K562 (cell line): ENCODE measurements around the gene PTPN7. TPM values are rescaled to one million over a fixed set of nuclear protein-coding genes. Genes with fewer than 3 reads are reported as not detected.

Experiments
- BRD4 ChIP-seq: fragments of 200-600 bp; sonication (generic); IDR thresholded peaks from 2 replicates; pipeline ENCODE4 v1.6.1; 2017; ENCODE audit warnings: inconsistent platforms
- CBX3 ChIP-seq, 2 experiments: IDR thresholded peaks; 1 replicate in 1 of 2; 2 replicates in 1 of 2; pipeline ENCODE4 v1.6.1; 2012; ENCODE audit warnings: inconsistent platforms in 2 of 2, low read length in 2 of 2, borderline replicate concordance in 1 of 2, control low read depth in 1 of 2
- FOXA1 ChIP-seq: fragments of 450-650 bp; IDR thresholded peaks from 2 replicates; pipeline ENCODE4 v1.6.1; 2016; ENCODE audit warnings: mild to moderate bottlenecking, borderline replicate concordance
- FOXK2 ChIP-seq, 2 experiments: fragments of 450-650 bp; IDR thresholded peaks in 1 of 2; conservative IDR thresholded peaks in 1 of 2; 2 replicates each; pipeline ENCODE4 v1.6.1; 2016; ENCODE audit warnings: low read depth in 2 of 2, mild to moderate bottlenecking in 1 of 2
- JUND ChIP-seq, 2 experiments: IDR thresholded peaks; 2 replicates in 1 of 2; 3 replicates in 1 of 2; pipeline ENCODE4 v1.6.1; 2011; ENCODE audit warnings: borderline replicate concordance in 2 of 2, low read depth in 2 of 2, low read length in 2 of 2, improper control_type of control experiment in 1 of 2, missing biosample characterization in 1 of 2, missing genetic modification characterization in 1 of 2, missing genetic modification reagents in 1 of 2
- RB1 ChIP-seq: fragments of 450-650 bp; IDR thresholded peaks from 2 replicates; pipeline ENCODE4 v1.6.1; 2017; ENCODE audit warnings: low read depth, mild to moderate bottlenecking
- RBM25 ChIP-seq: fragments of 200-400 bp; formaldehyde crosslinking; IDR thresholded peaks from 2 replicates; pipeline ENCODE4 v1.6.1; 2018; ENCODE audit warnings: low read length, low read depth, moderate library complexity; ENCODE audit not compliant: severe bottlenecking
- SREBF1 ChIP-seq: fragments of 150-350 bp; IDR thresholded peaks from 2 replicates; pipeline ENCODE4 v1.6.1; 2014; ENCODE audit warnings: antibody characterized with exemption, low read depth, low read length, borderline replicate concordance
- SRSF9 ChIP-seq: fragments of 200-400 bp; formaldehyde crosslinking; IDR thresholded peaks from 2 replicates; pipeline ENCODE4 v1.6.1; 2017; ENCODE audit warnings: low read depth, low read length, borderline replicate concordance
- polyA plus RNA-seq, 8 experiments: library from polyadenylated mRNA; depleted of rRNA in 4 of 8; stranded (reverse) in 5 of 8; unstranded in 3 of 8; fragments of >200 nt; fragmentation: Nextera tagmentation in 2 of 8; fragmentation: Illumina TruSeq in 1 of 8; extraction: Ambion mirVana in 2 of 8; extraction: Trizol in 1 of 8; gene quantifications; 2 replicates each; pipeline versions ENCODE4 v1.2.1 to v1.2.3, GENCODE V29; 2011 to 2014; ENCODE audit warnings: inconsistent platforms in 1 of 8, missing spikeins in 1 of 8
- total RNA-seq, 7 experiments: library from RNA; depleted of rRNA in 6 of 7; stranded (reverse); fragments of >200 nt in 6 of 7; fragmentation: Illumina TruSeq in 2 of 7; extraction: Trizol in 2 of 7; gene quantifications; 2 replicates each; pipeline versions ENCODE4 v1.2.1 to v1.2.3, GENCODE V29; 2011 to 2021; ENCODE audit warnings: low replicate concordance in 1 of 7
- TF ChIP-seq, protein P1 (sequence below), 2 experiments: IDR thresholded peaks; 2 replicates each; pipeline ENCODE4 v1.6.1; 2012; ENCODE audit warnings: improper control_type of control experiment in 2 of 2, low read depth in 2 of 2, low read length in 2 of 2, borderline replicate concordance in 1 of 2
- TF ChIP-seq, protein P2 (sequence below), 2 experiments: fragments of 450-650 bp; IDR thresholded peaks; 2 replicates each; pipeline ENCODE4 v1.6.1; 2016; ENCODE audit warnings: mild to moderate bottlenecking in 2 of 2, borderline replicate concordance in 1 of 2, low read depth in 1 of 2, moderate library complexity in 1 of 2
- TF ChIP-seq, protein P3 (sequence below), 2 experiments: fragments of 450-650 bp in 1 of 2; sonication (generic) in 1 of 2; formaldehyde crosslinking; conservative IDR thresholded peaks; 2 replicates each; pipeline versions ENCODE4 v1.4.0 to v1.8.1; 2020 to 2022; ENCODE audit warnings: mild to moderate bottlenecking in 1 of 2, missing genetic modification reagents in 1 of 2

The PTPN7 gene
- total and polyA plus RNA-seq, 9 of the 15 experiments (the other 6 are each of a cell fraction or from before 2014, with no cell fraction given) = 18.7 to 144 (median 120) TPM

DNA sequence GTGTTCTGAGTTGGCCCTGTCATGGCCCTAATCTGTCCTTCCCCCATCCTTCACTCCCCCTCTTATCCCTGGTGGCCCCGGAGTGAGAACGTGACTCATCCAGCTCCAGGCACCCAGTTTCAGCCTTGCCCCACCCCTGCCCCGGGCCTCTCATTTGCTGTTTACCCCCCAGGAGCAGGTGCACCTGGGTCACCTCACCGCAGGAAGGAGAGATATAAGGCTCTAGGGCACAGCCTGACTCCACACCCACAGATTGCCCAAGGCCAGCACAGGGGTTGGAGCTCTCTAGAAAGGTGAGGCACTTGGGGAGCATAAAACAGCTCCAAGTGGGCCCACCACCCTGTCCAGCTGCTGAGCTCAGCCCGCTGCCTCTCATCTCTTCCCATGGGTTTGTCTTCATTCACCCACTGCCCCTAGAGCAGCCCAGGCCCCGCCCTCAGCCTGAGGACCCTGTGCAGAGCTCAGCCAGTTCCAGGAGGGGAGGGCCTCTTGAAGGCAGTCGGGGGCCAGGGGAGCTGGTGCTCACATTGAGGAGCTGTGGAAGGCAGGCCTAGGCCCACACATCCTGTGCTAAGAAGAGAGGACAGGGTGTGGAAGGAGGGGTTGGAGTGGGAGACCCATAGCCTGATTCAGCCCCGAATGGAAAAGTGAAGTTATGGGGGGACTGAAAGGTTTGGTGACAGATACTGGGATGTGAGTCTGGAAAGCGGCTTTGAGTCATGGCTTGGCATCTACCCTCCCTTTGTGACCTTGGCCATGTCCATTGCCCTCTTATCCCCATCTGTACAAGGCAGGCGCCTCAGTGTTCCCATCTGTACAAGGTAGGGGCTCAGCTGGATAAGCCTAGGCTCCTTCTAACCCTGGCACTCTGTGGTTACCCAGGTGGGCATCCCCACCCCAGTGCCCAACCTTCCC lies 53.8 kb downstream of the PTPN7 start (continued):
- TF ChIP-seq, protein P1, sequence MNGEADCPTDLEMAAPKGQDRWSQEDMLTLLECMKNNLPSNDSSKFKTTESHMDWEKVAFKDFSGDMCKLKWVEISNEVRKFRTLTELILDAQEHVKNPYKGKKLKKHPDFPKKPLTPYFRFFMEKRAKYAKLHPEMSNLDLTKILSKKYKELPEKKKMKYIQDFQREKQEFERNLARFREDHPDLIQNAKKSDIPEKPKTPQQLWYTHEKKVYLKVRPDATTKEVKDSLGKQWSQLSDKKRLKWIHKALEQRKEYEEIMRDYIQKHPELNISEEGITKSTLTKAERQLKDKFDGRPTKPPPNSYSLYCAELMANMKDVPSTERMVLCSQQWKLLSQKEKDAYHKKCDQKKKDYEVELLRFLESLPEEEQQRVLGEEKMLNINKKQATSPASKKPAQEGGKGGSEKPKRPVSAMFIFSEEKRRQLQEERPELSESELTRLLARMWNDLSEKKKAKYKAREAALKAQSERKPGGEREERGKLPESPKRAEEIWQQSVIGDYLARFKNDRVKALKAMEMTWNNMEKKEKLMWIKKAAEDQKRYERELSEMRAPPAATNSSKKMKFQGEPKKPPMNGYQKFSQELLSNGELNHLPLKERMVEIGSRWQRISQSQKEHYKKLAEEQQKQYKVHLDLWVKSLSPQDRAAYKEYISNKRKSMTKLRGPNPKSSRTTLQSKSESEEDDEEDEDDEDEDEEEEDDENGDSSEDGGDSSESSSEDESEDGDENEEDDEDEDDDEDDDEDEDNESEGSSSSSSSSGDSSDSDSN (IDR thresholded peaks at IDR 0.05; ENCODE audit: borderline replicate concordance in 1 of 2, low read depth in 2 of 2, low read length in 2 of 2) = no peak
- no peak for TF ChIP-seq CBX3 (IDR thresholded peaks at IDR 0.05; ENCODE audit: borderline replicate concordance in 1 of 2, low read length in 2 of 2)
- TF ChIP-seq FOXK2 (conservative IDR thresholded peaks at IDR 0.05 in 1 of 2, IDR thresholded peaks at IDR 0.05 in 1 of 2; ENCODE audit: low read depth in 2 of 2) = peak in 1 of 2 experiments; percentile 34; a peak in 1 of 4 replicates
- TF ChIP-seq, protein P2, sequence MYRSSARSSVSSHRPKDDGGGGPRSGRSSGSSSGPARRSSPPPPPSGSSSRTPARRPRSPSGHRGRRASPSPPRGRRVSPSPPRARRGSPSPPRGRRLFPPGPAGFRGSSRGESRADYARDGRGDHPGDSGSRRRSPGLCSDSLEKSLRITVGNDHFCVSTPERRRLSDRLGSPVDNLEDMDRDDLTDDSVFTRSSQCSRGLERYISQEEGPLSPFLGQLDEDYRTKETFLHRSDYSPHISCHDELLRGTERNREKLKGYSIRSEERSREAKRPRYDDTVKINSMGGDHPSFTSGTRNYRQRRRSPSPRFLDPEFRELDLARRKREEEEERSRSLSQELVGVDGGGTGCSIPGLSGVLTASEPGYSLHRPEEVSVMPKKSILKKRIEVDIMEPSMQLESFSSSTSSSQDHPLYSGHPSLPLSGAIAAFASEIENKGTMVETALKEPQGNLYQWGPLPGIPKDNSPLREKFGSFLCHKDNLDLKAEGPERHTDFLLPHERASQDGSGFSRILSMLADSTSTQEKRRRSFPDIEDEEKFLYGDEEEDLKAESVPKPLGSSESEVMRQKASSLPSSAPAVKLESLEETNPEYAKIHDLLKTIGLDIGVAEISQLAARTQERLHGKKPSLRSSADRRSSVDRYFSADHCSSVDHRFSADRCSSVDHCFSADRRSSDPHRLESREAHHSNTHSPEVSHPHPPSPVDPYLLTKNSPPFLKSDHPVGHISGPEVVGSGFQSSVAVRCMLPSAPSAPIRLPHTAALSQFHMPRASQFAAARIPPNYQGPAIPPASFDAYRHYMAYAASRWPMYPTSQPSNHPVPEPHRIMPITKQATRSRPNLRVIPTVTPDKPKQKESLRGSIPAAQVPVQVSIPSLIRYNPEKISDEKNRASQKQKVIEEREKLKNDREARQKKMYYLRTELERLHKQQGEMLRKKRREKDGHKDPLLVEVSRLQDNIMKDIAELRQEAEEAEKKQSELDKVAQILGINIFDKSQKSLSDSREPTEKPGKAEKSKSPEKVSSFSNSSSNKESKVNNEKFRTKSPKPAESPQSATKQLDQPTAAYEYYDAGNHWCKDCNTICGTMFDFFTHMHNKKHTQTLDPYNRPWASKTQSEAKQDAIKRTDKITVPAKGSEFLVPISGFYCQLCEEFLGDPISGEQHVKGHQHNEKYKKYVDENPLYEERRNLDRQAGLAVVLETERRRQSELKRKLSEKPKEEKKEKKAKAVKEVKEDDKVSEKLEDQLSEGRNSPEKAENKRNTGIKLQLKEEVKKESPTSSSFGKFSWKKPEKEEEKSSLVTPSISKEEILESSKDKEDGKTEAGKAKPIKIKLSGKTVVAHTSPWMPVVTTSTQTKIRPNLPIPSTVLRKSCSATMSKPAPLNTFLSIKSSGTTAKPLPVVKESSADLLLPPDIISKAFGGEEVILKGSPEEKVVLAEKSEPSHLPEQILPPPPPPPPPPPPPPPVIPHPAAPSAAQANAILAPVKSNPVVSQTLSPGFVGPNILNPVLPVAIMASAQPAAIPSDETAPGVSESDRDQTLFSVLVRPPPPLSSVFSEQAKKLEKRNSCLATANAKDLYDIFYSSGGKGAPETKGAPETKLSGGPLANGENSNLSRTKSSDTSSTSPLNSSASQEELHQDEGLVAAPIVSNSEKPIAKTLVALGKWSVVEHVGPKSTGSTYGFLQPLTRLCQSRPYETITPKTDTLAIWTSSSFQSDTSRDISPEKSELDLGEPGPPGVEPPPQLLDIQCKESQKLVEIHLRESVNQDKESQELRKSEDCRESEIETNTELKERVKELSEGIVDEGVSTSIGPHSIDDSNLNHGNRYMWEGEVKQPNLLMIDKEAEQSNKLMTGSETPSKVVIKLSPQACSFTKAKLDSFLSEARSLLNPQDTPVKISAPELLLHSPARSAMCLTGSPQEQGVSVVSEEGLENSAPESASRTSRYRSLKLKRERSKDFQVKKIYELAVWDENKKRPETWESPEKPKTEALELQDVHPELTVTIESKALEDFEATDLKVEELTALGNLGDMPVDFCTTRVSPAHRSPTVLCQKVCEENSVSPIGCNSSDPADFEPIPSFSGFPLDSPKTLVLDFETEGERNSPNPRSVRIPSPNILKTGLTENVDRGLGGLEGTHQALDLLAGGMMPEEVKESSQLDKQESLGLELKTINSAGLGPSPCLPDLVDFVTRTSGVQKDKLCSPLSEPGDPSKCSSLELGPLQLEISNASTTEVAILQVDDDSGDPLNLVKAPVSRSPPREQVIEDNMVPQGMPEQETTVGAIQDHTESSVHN (IDR thresholded peaks at IDR 0.05; ENCODE audit: borderline replicate concordance in 1 of 2, low read depth in 1 of 2) = no peak
- no peak for TF ChIP-seq SREBF1
- no peak for TF ChIP-seq SRSF9
- TF ChIP-seq, protein P3, sequence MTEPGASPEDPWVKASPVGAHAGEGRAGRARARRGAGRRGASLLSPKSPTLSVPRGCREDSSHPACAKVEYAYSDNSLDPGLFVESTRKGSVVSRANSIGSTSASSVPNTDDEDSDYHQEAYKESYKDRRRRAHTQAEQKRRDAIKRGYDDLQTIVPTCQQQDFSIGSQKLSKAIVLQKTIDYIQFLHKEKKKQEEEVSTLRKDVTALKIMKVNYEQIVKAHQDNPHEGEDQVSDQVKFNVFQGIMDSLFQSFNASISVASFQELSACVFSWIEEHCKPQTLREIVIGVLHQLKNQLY (CRISPR knock-in tag; conservative IDR thresholded peaks at IDR 0.05) = no peak
- TF ChIP-seq FOXA1 = no peak
- TF ChIP-seq BRD4 = no peak
- TF ChIP-seq RB1 = peak; percentile 50; the same call in 1 of the 2 replicates
- TF ChIP-seq JUND (IDR thresholded peaks at IDR 0.05; ENCODE audit: borderline replicate concordance, low read depth, low read length) = peak; percentile 96
- TF ChIP-seq JUND (tag; IDR thresholded peaks at IDR 0.05; ENCODE audit: borderline replicate concordance, low read depth, low read length) = peak; percentile 55; the same call in 1 of the 3 replicates
- TF ChIP-seq RBM25 = no peak
